K562 (cell line): Measurements from ENCODE around the gene RABGAP1L. TPM values are rescaled to one million over a fixed set of nuclear protein-coding genes. Genes with fewer than 3 reads are reported as not detected.

Experiments used
- ETV5 ChIP-seq: sonication (generic); formaldehyde crosslinking; IDR thresholded peaks from 2 replicates; pipeline ENCODE4 v1.4.0; 2020; ENCODE audit warnings: low read depth, mild to moderate bottlenecking, missing genetic modification reagents
- ETV6 ChIP-seq, 3 experiments: fragments of 150-350 bp in 1 of 3; sonication (generic) in 1 of 3; formaldehyde crosslinking in 1 of 3; IDR thresholded peaks; 2 replicates each; pipeline versions ENCODE4 v1.6.1 to v1.8.0; 2014 to 2022; ENCODE audit warnings: borderline replicate concordance in 2 of 3, low read depth in 2 of 3, antibody characterized with exemption in 1 of 3, low read length in 1 of 3, mild to moderate bottlenecking in 1 of 3, missing genetic modification reagents in 1 of 3
- KLF16 ChIP-seq: IDR thresholded peaks from 2 replicates; pipeline ENCODE4 v1.6.1; 2016; ENCODE audit warnings: antibody characterized with exemption
- PRPF4 ChIP-seq: fragments of 200-400 bp; formaldehyde crosslinking; IDR thresholded peaks from one replicate; pipeline ENCODE4 v1.6.1; 2017; ENCODE audit warnings: low read length, low read depth, mild to moderate bottlenecking; ENCODE audit not compliant: insufficient read depth, poor library complexity, severe bottlenecking
- RAD21 ChIP-seq, 2 experiments: fragments of 250-450 bp in 1 of 2; fragments of 450-650 bp in 1 of 2; sonication (Bioruptor Pico) in 1 of 2; formaldehyde crosslinking in 1 of 2; IDR thresholded peaks in 1 of 2; conservative IDR thresholded peaks in 1 of 2; 2 replicates each; pipeline versions ENCODE4 v1.4.0 to v1.8.0; 2020 to 2022; ENCODE audit warnings: mild to moderate bottlenecking in 2 of 2, moderate library complexity in 1 of 2
- ZNF12 ChIP-seq: sonication (generic); formaldehyde crosslinking; IDR thresholded peaks from 2 replicates; pipeline ENCODE4 v1.4.0; 2020; ENCODE audit warnings: mild to moderate bottlenecking, missing genetic modification reagents
- ZNF354B ChIP-seq: fragments of 250-450 bp; sonication (Bioruptor Pico); IDR thresholded peaks from 2 replicates; pipeline ENCODE4 v1.4.0; 2020
- polyA plus RNA-seq, 8 experiments: library from polyadenylated mRNA; depleted of rRNA in 4 of 8; stranded (reverse) in 5 of 8; unstranded in 3 of 8; fragments of >200 nt; fragmentation: Nextera tagmentation in 2 of 8; fragmentation: Illumina TruSeq in 1 of 8; extraction: Ambion mirVana in 2 of 8; extraction: Trizol in 1 of 8; gene quantifications; 2 replicates each; pipeline versions ENCODE4 v1.2.1 to v1.2.3, GENCODE V29; 2011 to 2014; ENCODE audit warnings: inconsistent platforms in 1 of 8, missing spikeins in 1 of 8
- total RNA-seq, 7 experiments: library from RNA; depleted of rRNA in 6 of 7; stranded (reverse); fragments of >200 nt in 6 of 7; fragmentation: Illumina TruSeq in 2 of 7; extraction: Trizol in 2 of 7; gene quantifications; 2 replicates each; pipeline versions ENCODE4 v1.2.1 to v1.2.3, GENCODE V29; 2011 to 2021; ENCODE audit warnings: low replicate concordance in 1 of 7
- TF ChIP-seq, protein P1 (sequence below), 2 experiments: fragments of 450-650 bp; formaldehyde crosslinking in 1 of 2; IDR thresholded peaks; 2 replicates each; pipeline versions ENCODE4 v1.4.0 to v1.6.1; 2014 to 2020; ENCODE audit warnings: mild to moderate bottlenecking in 2 of 2, borderline replicate concordance in 1 of 2, low read depth in 1 of 2
- TF ChIP-seq, protein P2 (sequence below): fragments of 450-650 bp; formaldehyde crosslinking; IDR thresholded peaks from 2 replicates; pipeline ENCODE4 v1.4.0; 2020; ENCODE audit warnings: mild to moderate bottlenecking, moderate library complexity
- TF ChIP-seq, protein P3 (sequence below): fragments of 450-650 bp; formaldehyde crosslinking; IDR thresholded peaks from 2 replicates; pipeline ENCODE4 v1.4.0; 2020; ENCODE audit warnings: mild to moderate bottlenecking, mixed read lengths

Gene RABGAP1L
- total and polyA plus RNA-seq, 9 of the 15 experiments (the other 6 are each of a cell fraction or from before 2014, with no cell fraction given) = 16.5 to 44.9 (median 26.7) TPM

DNA sequence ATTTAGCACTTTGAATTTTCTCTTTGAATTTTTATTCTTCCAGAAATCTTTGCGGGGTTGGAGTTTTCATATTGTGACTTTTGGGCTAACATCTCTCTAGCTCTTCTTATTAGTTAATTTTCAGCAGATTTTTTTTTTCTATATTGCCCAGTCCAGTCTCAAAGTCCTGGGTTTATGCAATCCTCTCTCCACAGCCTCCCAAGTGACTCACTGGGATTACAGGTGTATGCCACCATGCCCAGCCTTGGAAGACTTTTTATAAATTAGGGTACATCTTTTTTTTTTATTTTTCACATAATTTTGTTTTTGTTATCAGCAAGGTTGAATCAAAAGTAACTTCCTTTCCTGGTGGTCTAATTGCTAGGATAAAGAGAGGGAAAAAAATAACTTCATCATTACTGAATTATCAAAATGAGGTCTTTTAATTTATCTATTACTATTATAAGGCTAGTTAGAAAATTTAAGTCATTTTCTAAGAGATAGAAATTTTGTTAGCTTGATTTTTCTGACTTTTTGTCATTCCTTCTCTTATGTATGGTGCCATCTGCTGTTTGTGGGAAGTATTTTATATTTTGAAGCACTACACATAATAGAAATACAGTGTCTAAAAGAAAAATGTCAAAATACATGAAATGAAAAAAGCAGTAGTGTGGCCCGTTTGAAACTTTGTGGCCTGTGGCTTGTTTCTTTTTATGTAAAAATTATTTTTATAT, 567.0 kb downstream of the RABGAP1L start (continued):
- TF ChIP-seq, protein P1, sequence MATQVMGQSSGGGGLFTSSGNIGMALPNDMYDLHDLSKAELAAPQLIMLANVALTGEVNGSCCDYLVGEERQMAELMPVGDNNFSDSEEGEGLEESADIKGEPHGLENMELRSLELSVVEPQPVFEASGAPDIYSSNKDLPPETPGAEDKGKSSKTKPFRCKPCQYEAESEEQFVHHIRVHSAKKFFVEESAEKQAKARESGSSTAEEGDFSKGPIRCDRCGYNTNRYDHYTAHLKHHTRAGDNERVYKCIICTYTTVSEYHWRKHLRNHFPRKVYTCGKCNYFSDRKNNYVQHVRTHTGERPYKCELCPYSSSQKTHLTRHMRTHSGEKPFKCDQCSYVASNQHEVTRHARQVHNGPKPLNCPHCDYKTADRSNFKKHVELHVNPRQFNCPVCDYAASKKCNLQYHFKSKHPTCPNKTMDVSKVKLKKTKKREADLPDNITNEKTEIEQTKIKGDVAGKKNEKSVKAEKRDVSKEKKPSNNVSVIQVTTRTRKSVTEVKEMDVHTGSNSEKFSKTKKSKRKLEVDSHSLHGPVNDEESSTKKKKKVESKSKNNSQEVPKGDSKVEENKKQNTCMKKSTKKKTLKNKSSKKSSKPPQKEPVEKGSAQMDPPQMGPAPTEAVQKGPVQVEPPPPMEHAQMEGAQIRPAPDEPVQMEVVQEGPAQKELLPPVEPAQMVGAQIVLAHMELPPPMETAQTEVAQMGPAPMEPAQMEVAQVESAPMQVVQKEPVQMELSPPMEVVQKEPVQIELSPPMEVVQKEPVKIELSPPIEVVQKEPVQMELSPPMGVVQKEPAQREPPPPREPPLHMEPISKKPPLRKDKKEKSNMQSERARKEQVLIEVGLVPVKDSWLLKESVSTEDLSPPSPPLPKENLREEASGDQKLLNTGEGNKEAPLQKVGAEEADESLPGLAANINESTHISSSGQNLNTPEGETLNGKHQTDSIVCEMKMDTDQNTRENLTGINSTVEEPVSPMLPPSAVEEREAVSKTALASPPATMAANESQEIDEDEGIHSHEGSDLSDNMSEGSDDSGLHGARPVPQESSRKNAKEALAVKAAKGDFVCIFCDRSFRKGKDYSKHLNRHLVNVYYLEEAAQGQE (IDR thresholded peaks at IDR 0.05; ENCODE audit: borderline replicate concordance) = peak; percentile 50; the same call in 1 of the 2 replicates
- TF ChIP-seq, protein P1 (CRISPR knock-in tag; IDR thresholded peaks at IDR 0.05; ENCODE audit: low read depth) = no peak
- TF ChIP-seq ZNF12 (CRISPR knock-in tag) (no peak), ZNF354B (CRISPR knock-in tag) (no peak), KLF16 (peak; percentile 13; the same call in 1 of the 2 replicates), PRPF4 (no peak), ETV6 (IDR thresholded peaks at IDR 0.05; ENCODE audit: borderline replicate concordance in 1 of 2, low read depth in 2 of 2, low read length in 1 of 2) (no peak), ETV6 (CRISPR knock-in tag; IDR thresholded peaks at IDR 0.05; ENCODE audit: borderline replicate concordance) (no peak), RAD21 (CRISPR knock-in tag; conservative IDR thresholded peaks at IDR 0.05 in 1 of 2, IDR thresholded peaks at IDR 0.05 in 1 of 2) (peak; percentile 53 to 75), ETV5 (CRISPR knock-in tag) (no peak)
- TF ChIP-seq, protein P2, sequence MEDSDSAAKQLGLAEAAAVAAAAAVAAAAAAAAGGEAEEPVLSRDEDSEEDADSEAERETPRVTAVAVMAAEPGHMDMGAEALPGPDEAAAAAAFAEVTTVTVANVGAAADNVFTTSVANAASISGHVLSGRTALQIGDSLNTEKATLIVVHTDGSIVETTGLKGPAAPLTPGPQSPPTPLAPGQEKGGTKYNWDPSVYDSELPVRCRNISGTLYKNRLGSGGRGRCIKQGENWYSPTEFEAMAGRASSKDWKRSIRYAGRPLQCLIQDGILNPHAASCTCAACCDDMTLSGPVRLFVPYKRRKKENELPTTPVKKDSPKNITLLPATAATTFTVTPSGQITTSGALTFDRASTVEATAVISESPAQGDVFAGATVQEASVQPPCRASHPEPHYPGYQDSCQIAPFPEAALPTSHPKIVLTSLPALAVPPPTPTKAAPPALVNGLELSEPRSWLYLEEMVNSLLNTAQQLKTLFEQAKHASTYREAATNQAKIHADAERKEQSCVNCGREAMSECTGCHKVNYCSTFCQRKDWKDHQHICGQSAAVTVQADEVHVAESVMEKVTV (CRISPR knock-in tag) = peak; percentile 24; the same call in 1 of the 2 replicates
- TF ChIP-seq, protein P3, sequence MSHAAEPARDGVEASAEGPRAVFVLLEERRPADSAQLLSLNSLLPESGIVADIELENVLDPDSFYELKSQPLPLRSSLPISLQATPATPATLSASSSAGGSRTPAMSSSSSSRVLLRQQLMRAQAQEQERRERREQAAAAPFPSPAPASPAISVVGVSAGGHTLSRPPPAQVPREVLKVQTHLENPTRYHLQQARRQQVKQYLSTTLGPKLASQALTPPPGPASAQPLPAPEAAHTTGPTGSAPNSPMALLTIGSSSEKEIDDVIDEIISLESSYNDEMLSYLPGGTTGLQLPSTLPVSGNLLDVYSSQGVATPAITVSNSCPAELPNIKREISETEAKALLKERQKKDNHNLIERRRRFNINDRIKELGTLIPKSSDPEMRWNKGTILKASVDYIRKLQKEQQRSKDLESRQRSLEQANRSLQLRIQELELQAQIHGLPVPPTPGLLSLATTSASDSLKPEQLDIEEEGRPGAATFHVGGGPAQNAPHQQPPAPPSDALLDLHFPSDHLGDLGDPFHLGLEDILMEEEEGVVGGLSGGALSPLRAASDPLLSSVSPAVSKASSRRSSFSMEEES (CRISPR knock-in tag) = no peak
- TF ChIP-seq, all 486 proteins: peak for 7
